ENCODE data around the gene CDKN2B-AS1. TPM values are rescaled to one million over a fixed set of nuclear protein-coding genes. Genes with fewer than 3 reads are reported as not detected.
A peak's percentile ranks its signal among the peaks of the same experiment; 100 is the strongest.

Gene CDKN2B-AS1
- total and polyA plus RNA-seq, 10 donors, result 0.90 to 6.6 (median 2.5) TPM

- Histone ChIP-seq H3K4me1 (peaks cover 6 to 28% (median 21%) of the 10 kb centered on the region in 6 donors), H3K27me3 (replicated peaks in 1 of 7) (peaks cover 0 to 44% (median 7%) of the 10 kb centered on the region in 7 donors), H3K27ac (no peak overlapping the region), H3K36me3 (no peaks in the 10 kb centered on the region), H3K4me3 (no peak overlapping the region), H3K9me3 (no peaks in the 10 kb centered on the region)
- DNase-seq, result no peak
- TF ChIP-seq CTCF (IDR thresholded peaks at IDR 0.05 in 8 of 11, conservative IDR thresholded peaks at IDR 0.05 in 3 of 11) (no peak), POLR2AphosphoS5 (IDR thresholded peaks at IDR 0.05) (no peak), POLR2A (IDR thresholded peaks at IDR 0.05) (no peak)
- 73 to 81% (median 78%) methylated on average over 2 of the region's 2 CpGs for WGBS, 5 donors
- intact Hi-C loops (cut with DNase I; ENCODE audit: low total_unique reads), result loop anchor here (5.0 kb wide), 1 partner anchor 186 kb away; no protein-coding TSS in a partner anchor
These were observed 3.4 kb downstream of the CDKN2B-AS1 start for GRCh38 chr9:21998026-21998425.

- DNase-seq, result no peak
- no peak overlapping the region for H3K4me3 ChIP-seq
- peaks cover under 1 to 64% (median 39%) of the 10 kb centered on the region in 7 donors for H3K27me3 ChIP-seq (replicated peaks in 1 of 7)
- H3K36me3 ChIP-seq, result peaks cover 0 to 11% (median 0%) of the 10 kb centered on the region in 6 donors
- no peaks in the 10 kb centered on the region for H3K9me3 ChIP-seq
- H3K4me1 ChIP-seq, result peaks cover under 1 to 25% (median 16%) of the 10 kb centered on the region in 6 donors
- WGBS, 5 donors, result 21 to 52% (median 35%) methylated on average over 1 of the region's 1 CpG
- TF ChIP-seq POLR2A (IDR thresholded peaks at IDR 0.05), result no peak
- TF ChIP-seq POLR2AphosphoS5 (IDR thresholded peaks at IDR 0.05), result no peak
- no peak for TF ChIP-seq CTCF (IDR thresholded peaks at IDR 0.05 in 8 of 11, conservative IDR thresholded peaks at IDR 0.05 in 3 of 11)
- H3K27ac ChIP-seq, result no peak overlapping the region
- intact Hi-C loops (cut with DNase I; ENCODE audit: low total_unique reads), result no loop called here
These were observed 7.4 kb downstream of the CDKN2B-AS1 start for GRCh38 chr9:22002038-22002437.

DNA sequence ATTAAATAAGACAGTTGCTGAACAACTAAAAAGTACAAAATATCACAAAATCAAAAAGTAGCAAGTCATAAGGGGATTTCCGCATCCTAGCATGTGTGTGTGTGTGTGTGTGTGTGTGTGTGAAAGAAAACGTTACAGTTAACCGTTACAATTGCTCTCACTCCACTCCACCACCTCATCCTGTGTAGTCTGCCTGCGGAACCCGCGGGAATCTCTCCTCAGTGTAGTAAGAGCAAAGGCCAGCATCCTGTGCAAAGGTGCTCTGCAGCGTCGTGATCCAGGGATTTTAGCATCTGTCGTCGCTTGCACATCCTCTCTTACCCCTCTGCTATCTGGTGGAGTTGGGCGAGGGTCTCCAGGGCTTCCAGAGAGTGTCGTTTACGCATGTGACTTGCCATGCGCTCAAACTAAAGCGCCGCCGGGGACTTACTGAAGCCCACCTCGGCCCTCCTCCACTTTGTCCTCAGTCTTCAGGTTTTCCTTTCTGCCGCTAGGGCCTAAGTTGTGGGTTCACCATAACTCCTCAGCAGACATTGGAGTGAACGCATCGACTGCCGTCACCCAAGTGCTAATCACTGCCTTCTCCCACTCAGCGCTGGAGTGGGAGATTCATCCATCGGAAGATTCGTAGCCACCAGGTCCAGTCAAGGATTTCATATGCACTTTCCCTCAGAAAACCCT lies 10.6 kb downstream of the CDKN2B-AS1 start:
- no peak for DNase-seq
- WGBS, 5 donors, result 9 to 44% (median 25%) methylated on average over 18 to 25 of the region's 25 CpGs
- Histone ChIP-seq H3K27ac (no peak overlapping the region), H3K9me3 (no peaks in the 10 kb centered on the region), H3K36me3 (peaks cover 0 to 11% (median 0%) of the 10 kb centered on the region in 6 donors), H3K4me3 (peak overlapping the region in 1 of 8 donors; percentile 31), H3K27me3 (replicated peaks in 1 of 7) (peaks cover 4 to 93% (median 47%) of the 10 kb centered on the region in 7 donors), H3K4me1 (peaks cover 8 to 52% (median 29%) of the 10 kb centered on the region in 6 donors)
- no peak for TF ChIP-seq POLR2AphosphoS5 (IDR thresholded peaks at IDR 0.05)
- peak in 1 of 11 experiments; percentile 16 for TF ChIP-seq CTCF (IDR thresholded peaks at IDR 0.05 in 8 of 11, conservative IDR thresholded peaks at IDR 0.05 in 3 of 11)
- intact Hi-C loops (cut with DNase I; ENCODE audit: low total_unique reads), result no loop called here
